GM06990 (cell line): ENCODE data around the gene VPS13D.
"Not testable (repeated sequence)": the region's sequence is repeated elsewhere in the genome, so short reads cannot be mapped to it uniquely, and the experiment has no call there.

Experiments
- DNase-seq: peaks from one replicate; pipeline ENCODE4 v3.0.0-alpha.2; 2011; ENCODE audit not compliant: insufficient read length; ENCODE audit errors: extremely low read depth
- H3K27me3 ChIP-seq: replicated peaks from 2 replicates; pipeline ENCODE4 v1.6.0; 2011; ENCODE audit warnings: low read length; ENCODE audit not compliant: control insufficient read depth, insufficient read depth
- H3K36me3 ChIP-seq: 2 replicates; pipeline ENCODE4 v1.5.1; 2011; ENCODE audit warnings: low read length; ENCODE audit not compliant: control insufficient read depth, insufficient read depth
- H3K4me3 ChIP-seq: replicated peaks from 2 replicates; pipeline ENCODE4 v1.5.1; 2011; ENCODE audit warnings: low read depth, mild to moderate bottlenecking, control low read depth, low read length
- TF ChIP-seq, protein P1 (sequence below): IDR thresholded peaks from 2 replicates; pipeline ENCODE4 v1.5.1; 2011; ENCODE audit warnings: low read length, control low read depth, mild to moderate bottlenecking, inconsistent platforms; ENCODE audit not compliant: insufficient read depth, poor library complexity, severe bottlenecking

Gene VPS13D

DNA sequence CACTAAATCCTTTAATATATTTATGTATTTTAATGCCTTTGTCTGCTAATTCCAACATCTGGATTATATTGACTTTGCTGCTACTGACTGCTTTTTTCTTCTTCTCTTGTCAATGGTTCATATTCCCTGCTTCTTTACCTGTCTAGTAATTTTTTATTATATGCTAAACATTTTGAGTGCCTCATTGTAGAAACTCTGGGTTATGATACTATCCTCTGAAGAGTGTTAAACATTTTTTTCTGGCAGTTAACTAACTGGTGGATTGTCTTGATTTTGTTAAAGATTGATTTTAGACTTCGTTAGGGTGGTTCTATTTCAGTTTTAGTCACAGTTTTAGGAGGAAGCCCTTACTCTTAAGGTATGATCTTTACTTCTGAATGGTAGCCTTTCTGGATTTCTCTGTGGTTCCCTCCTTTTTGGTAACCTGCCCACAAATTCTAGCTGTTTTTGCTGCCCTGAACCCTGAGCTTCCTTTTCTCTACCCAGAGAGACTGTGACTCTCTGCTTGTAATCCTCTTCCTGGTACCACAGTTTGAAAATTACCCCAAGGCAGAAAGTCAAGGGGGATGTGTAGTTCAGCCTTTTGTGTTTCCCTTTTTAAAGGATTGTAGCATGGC is 306.3 kb downstream of the VPS13D start:
- Histone ChIP-seq H3K27me3 (no peaks in the 10 kb centered on the region; the same call in 1 of the 2 replicates), H3K4me3 (no peak overlapping the region), H3K36me3 (no peaks in the 10 kb centered on the region)
- DNase-seq, result no peak
- TF ChIP-seq, protein P1, sequence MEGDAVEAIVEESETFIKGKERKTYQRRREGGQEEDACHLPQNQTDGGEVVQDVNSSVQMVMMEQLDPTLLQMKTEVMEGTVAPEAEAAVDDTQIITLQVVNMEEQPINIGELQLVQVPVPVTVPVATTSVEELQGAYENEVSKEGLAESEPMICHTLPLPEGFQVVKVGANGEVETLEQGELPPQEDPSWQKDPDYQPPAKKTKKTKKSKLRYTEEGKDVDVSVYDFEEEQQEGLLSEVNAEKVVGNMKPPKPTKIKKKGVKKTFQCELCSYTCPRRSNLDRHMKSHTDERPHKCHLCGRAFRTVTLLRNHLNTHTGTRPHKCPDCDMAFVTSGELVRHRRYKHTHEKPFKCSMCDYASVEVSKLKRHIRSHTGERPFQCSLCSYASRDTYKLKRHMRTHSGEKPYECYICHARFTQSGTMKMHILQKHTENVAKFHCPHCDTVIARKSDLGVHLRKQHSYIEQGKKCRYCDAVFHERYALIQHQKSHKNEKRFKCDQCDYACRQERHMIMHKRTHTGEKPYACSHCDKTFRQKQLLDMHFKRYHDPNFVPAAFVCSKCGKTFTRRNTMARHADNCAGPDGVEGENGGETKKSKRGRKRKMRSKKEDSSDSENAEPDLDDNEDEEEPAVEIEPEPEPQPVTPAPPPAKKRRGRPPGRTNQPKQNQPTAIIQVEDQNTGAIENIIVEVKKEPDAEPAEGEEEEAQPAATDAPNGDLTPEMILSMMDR, result no peak

DNA sequence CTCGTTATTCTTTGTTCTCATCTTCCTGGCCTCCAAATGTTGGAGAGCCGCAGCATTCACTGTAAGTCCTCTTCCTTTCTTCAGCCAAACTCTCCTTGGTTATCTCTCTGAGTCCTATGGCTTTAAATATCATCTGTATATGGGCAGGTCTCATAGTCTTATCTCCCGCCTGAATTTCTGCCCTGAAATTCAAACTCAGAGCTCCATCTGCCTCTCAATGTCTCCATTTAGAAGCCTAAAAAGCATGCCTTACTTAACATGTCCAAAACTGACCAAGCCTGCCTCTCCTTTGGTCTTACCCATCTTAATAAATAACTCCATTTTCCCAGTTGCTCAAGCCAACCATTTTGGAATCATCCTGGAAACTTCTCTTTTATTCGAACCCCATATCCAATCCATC is 307.5 kb downstream of the VPS13D start:
- DNase-seq, result no peak
- no peak overlapping the region for H3K4me3 ChIP-seq
- no peaks in the 10 kb centered on the region; the same call in 1 of the 2 replicates for H3K27me3 ChIP-seq
- TF ChIP-seq, protein P1, result no peak
- no peaks in the 10 kb centered on the region for H3K36me3 ChIP-seq

DNA sequence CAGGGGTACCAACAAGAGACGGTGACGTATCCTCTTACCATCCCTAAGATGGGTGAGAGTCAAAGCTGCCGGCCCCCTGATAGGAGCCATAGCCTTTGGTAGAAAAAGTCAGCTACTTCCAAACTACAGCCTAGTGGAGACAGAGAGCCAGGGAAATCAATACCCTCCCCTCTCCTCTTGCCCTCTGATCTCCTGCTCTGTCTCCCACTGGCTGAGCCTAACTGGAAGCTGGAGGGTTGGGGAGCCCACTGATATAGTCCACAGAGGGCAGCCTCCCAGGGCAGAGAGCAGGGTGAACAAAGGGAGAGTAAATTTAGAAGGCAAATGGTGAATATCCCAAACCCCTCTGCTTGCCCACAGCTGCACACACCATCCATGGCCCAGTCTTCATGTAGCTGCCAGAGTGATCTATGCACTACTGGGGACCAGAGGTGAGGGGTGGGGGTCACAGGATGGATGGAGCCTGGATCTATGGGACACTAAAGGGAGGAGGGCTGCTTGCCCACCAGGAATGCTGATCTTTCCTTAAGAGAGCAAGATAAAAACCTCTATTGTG is 308.2 kb downstream of the VPS13D start:
- no peak overlapping the region for H3K4me3 ChIP-seq
- no peak for DNase-seq
- H3K27me3 ChIP-seq, result no peaks in the 10 kb centered on the region; the same call in 1 of the 2 replicates
- H3K36me3 ChIP-seq, result no peaks in the 10 kb centered on the region
- TF ChIP-seq, protein P1, result no peak

DNA sequence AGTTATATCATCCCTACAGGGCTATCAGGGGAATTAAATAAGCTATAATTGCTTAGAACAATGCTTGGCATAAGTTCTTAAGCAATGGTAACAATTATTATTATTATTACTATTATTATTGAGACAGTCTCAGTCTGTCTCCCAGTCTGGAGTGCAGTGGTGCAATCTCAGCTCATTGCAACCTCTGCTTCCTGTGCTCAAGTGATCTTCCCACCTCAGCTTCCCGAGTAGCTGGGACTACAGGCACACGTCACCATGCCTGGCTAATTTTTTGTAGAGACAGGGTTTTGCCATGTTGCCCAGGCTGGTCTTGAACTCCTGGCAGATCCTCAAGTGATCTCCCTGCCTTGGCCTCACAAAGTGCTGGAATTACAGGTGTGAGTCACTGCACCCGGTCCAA is 308.7 kb downstream of the VPS13D start:
- not testable (repeated sequence) for H3K36me3 ChIP-seq

DNA sequence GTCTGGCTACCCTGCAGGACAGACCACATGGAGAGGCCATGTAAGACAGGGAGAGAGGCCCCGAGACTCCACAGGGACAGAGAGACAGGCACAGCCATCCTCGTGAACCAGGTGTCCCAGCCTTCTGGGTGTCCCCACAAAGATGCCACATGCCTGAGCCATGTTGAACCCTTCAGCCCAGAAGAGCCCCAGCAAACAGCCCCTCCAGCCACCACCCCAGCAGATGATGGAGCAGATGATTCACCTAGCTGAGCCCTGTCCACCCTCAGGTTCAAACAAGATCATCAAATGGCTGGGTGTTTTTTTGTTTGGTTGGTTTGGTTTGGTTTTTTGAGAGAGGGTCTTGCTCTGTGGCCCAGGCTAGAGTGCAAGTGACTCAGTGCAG is 309.5 kb downstream of the VPS13D start:
- TF ChIP-seq, protein P1, result no peak
- H3K27me3 ChIP-seq, result no peaks in the 10 kb centered on the region; the same call in 1 of the 2 replicates
- no peak for DNase-seq
- no peak overlapping the region for H3K4me3 ChIP-seq
- no peaks in the 10 kb centered on the region for H3K36me3 ChIP-seq

More for the DNA sequence above, 308.7 kb downstream of the VPS13D start:
- H3K4me3 ChIP-seq, DNase-seq, H3K27me3 ChIP-seq: not testable (repeated sequence)

DNA sequence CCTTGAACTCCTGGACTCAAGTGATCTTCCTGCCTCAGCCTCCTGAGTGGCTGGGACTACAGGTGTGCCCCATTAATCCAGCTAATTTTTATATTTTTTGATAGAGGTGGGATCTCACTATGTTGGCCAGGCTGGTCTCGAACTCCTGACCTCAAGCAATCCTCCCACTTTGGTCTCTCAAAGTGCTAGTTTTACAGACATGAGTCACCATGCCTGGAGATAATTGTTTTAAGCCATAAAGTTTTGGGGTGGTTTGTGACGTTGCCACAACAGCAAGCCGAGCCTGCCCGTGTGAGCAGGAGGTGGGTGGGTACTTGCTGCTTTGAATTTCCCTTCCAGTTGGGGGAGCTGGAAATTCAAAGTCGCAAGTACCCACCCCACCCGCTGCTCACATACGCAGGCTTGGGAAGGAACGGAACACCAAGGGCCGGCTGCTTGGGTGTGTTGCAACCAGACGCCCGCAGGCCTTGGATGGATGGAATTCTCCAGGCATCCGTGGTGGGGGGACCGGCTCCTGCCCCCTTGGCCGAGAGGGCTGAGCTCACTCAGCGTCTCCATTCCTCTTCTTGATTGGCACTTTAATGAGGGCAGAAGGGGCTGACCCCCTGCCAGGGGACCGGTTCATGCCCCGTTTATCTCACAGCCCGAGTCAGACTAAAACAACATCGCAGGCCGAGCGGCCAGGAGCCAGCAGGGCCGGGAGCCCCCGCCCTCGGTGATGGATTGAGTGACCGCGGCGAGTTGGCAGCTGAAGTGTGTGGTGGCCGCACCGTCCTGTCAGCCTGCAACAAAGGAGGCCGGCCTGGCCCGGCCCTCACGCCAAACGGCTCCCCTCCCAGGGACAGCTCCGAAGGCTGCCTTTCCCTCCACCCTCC is 310.1 kb downstream of the VPS13D start:
- Histone ChIP-seq H3K4me3 (no peak overlapping the region), H3K27me3 (no peaks in the 10 kb centered on the region; the same call in 1 of the 2 replicates), H3K36me3 (no peaks in the 10 kb centered on the region)
- TF ChIP-seq, protein P1, result no peak
- DNase-seq, result no peak
